HepG2 (cell line): ENCODE results near the gene NOC2L. TPM values are rescaled to one million over a fixed set of nuclear protein-coding genes. Genes with fewer than 3 reads are reported as not detected.

Experiments
- ATAC-seq: fragments of 200-7000 bp; cut with Tn5 transposase; 3 replicates; pipeline ENCODE4 v1.9.1; 2020; ENCODE audit warnings: mild to moderate bottlenecking, moderate library complexity
- BruUV-seq: library from RNA; stranded (reverse); fragments of 400-500 nt; replicated peaks from 2 replicates; lab custom pipeline; 2021; lab: Mats Ljungman, UMichigan
- CTCF ChIA-PET: fragments of 300-600 bp; formaldehyde crosslinking; extraction: SDS; loops from one replicate; lab custom pipeline; 2021; ENCODE audit warnings: low total read pairs, inconsistent platforms, low intra/inter-chr PET ratio; lab: Yijun Ruan, JAX
- POLR2A ChIA-PET: fragments of 350-600 bp; sonication (Branson Sonifier 250); formaldehyde crosslinking; loops from one replicate; lab custom pipeline; 2020; ENCODE audit warnings: antibody characterized with exemption, inconsistent platforms; lab: Yijun Ruan, JAX
- DNase-seq: peaks from one replicate; pipeline ENCODE4 v3.0.0-alpha.2; 2015; ENCODE audit warnings: low spot score
- FAIRE-seq: peaks from 3 replicates; lab custom pipeline; 2011; peaks lifted over from hg19 to GRCh38; lab: Jason Lieb, UNC
- H2AFZ ChIP-seq: one replicate; pipeline ENCODE4 v1.6.1; 2011; ENCODE audit warnings: low read length, inconsistent platforms
- H3K27ac ChIP-seq: fragments of 300-600 bp; 3 replicates; pipeline ENCODE4 v1.8.0; 2011; ENCODE audit warnings: mixed run types, mild to moderate bottlenecking, mixed read lengths, low read length, inconsistent platforms; ENCODE audit not compliant: insufficient read depth; ENCODE audit errors: extremely low read length
- H3K27me3 ChIP-seq, 2 experiments: fragments of 200-600 bp in 1 of 2; 2 replicates in 1 of 2; 3 replicates in 1 of 2; pipeline versions ENCODE4 v1.6.0 to v1.8.0; 2011; ENCODE audit warnings: low read length in 2 of 2, mild to moderate bottlenecking in 2 of 2, moderate library complexity in 2 of 2, inconsistent platforms in 1 of 2; ENCODE audit not compliant: insufficient read depth in 2 of 2, control insufficient read depth in 1 of 2
- H3K36me3 ChIP-seq, 2 experiments: fragments of 200-600 bp in 1 of 2; replicated peaks in 1 of 2; 2 replicates in 1 of 2; 3 replicates in 1 of 2; pipeline versions ENCODE4 v1.5.1 to v1.8.0; 2011; ENCODE audit warnings: low read length in 2 of 2, inconsistent platforms in 1 of 2; ENCODE audit not compliant: insufficient read depth in 2 of 2, control insufficient read depth in 1 of 2
- H3K4me1 ChIP-seq: 2 replicates; pipeline ENCODE4 v1.5.1; 2012; ENCODE audit warnings: low read length, inconsistent platforms; ENCODE audit not compliant: insufficient read depth
- H3K4me2 ChIP-seq: 2 replicates; pipeline ENCODE4 v1.6.0; 2011; ENCODE audit warnings: low read depth, low read length, inconsistent platforms
- H3K4me3 ChIP-seq, 3 experiments: fragments of 200-600 bp in 1 of 3; sonication (generic), shearing (Covaris generic) in 1 of 3; replicated peaks in 1 of 3; 2 replicates each; pipeline ENCODE4 v1.5.1; 2011 to 2016; ENCODE audit warnings: low read length in 3 of 3, inconsistent platforms in 2 of 3, low read depth in 2 of 3, mild to moderate bottlenecking in 2 of 3, control low read depth in 1 of 3, mixed read lengths in 1 of 3; ENCODE audit not compliant: insufficient read depth in 1 of 3
- H3K79me2 ChIP-seq: one replicate; pipeline ENCODE4 v1.6.1; 2011; ENCODE audit warnings: low read length, inconsistent platforms; ENCODE audit not compliant: insufficient read depth
- H3K9ac ChIP-seq: 2 replicates; pipeline ENCODE4 v1.6.0; 2011; ENCODE audit warnings: mild to moderate bottlenecking, low read depth, low read length, inconsistent platforms; ENCODE audit not compliant: insufficient read depth
- H3K9me3 ChIP-seq: 2 replicates; pipeline ENCODE4 v1.5.1; 2012; ENCODE audit warnings: mild to moderate bottlenecking, low read length
- H4K20me1 ChIP-seq: 2 replicates; pipeline ENCODE4 v1.6.0; 2011; ENCODE audit warnings: inconsistent platforms, mild to moderate bottlenecking, low read length, moderate library complexity; ENCODE audit not compliant: insufficient read depth
- AGO1 ChIP-seq: fragments of 200-400 bp; formaldehyde crosslinking; IDR thresholded peaks from 2 replicates; pipeline ENCODE4 v1.6.1; 2017; ENCODE audit warnings: mild to moderate bottlenecking, low read depth, low read length, moderate library complexity; ENCODE audit not compliant: poor library complexity, severe bottlenecking
- AGO2 ChIP-seq: fragments of 200-400 bp; formaldehyde crosslinking; optimal IDR thresholded peaks from 2 replicates; pipeline ENCODE3; 2017; ENCODE audit warnings: mild to moderate bottlenecking, low read depth, low read length, moderate library complexity
- DRAP1 ChIP-seq: IDR thresholded peaks from 2 replicates; pipeline ENCODE4 v1.6.1; 2016; ENCODE audit warnings: missing genetic modification reagents, missing compliant biosample characterization
- HIC2 ChIP-seq: sonication (generic); formaldehyde crosslinking; IDR thresholded peaks from 2 replicates; pipeline ENCODE4 v1.9.0; 2022; ENCODE audit warnings: low read depth, missing genetic modification reagents
- KDM1A ChIP-seq: IDR thresholded peaks from 2 replicates; pipeline ENCODE4 v1.6.1; 2016; ENCODE audit warnings: missing compliant biosample characterization
- MAF1 ChIP-seq: sonication (generic); formaldehyde crosslinking; IDR thresholded peaks from 2 replicates; pipeline ENCODE4 v1.5.0; 2020; ENCODE audit warnings: missing genetic modification reagents, borderline replicate concordance
- MTF2 ChIP-seq: sonication (generic); formaldehyde crosslinking; IDR thresholded peaks from 2 replicates; pipeline ENCODE4 v1.5.0; 2020; ENCODE audit warnings: missing genetic modification reagents, borderline replicate concordance
- NFIB ChIP-seq: sonication (generic); formaldehyde crosslinking; IDR thresholded peaks from 2 replicates; pipeline ENCODE4 v1.9.0; 2021; ENCODE audit warnings: missing genetic modification reagents, mild to moderate bottlenecking, borderline replicate concordance
- RBFOX2 ChIP-seq: fragments of 200-400 bp; formaldehyde crosslinking; IDR thresholded peaks from 2 replicates; pipeline ENCODE4 v1.6.1; 2017; ENCODE audit warnings: low read depth, mild to moderate bottlenecking, low read length
- SNAI1 ChIP-seq: sonication (generic); formaldehyde crosslinking; IDR thresholded peaks from 2 replicates; pipeline ENCODE4 v1.5.0; 2020; ENCODE audit warnings: mild to moderate bottlenecking, missing genetic modification reagents, borderline replicate concordance
- TAF15 ChIP-seq: fragments of 200-400 bp; formaldehyde crosslinking; IDR thresholded peaks from one replicate; pipeline ENCODE4 v1.6.1; 2018; ENCODE audit warnings: mild to moderate bottlenecking, low read depth, low read length; ENCODE audit not compliant: poor library complexity, severe bottlenecking
- ZBTB46 ChIP-seq: sonication (generic); formaldehyde crosslinking; IDR thresholded peaks from 2 replicates; pipeline ENCODE4 v1.4.0; 2020; ENCODE audit warnings: mild to moderate bottlenecking, missing genetic modification reagents, borderline replicate concordance
- WGBS: methylation state at CpG from one replicate; pipeline ENCODE4 v1.1.6; 2017; ENCODE audit warnings: low lambda C conversion rate; 5-methylcytosine and 5-hydroxymethylcytosine counted together
- in situ Hi-C: cut with HindIII; loops from 2 replicates; pipeline ENCODE4 v1.10.0; 2017; ENCODE audit warnings: low pct_unique_long_range_greater_than_20kb; ENCODE audit not compliant: extremely low pct_ligation_motif_present
- intact Hi-C: fragments of 100-400 bp; cut with micrococcal nuclease; formaldehyde crosslinking; loops from one replicate; pipeline ENCODE4 v1.10.0; 2022; ENCODE audit not compliant: unreplicated experiment
- polyA plus RNA-seq, 8 experiments: library from polyadenylated mRNA; depleted of rRNA in 3 of 8; stranded (reverse) in 7 of 8; unstranded in 1 of 8; fragments of >200 nt; fragmentation: Illumina TruSeq in 4 of 8; extraction: Trizol in 4 of 8; gene quantifications; 2 replicates each; pipeline versions ENCODE4 v1.2.1 to v1.2.3, GENCODE V29; 2011 to 2016; ENCODE audit warnings: low read depth in 4 of 8, missing spikeins in 1 of 8, mixed read lengths in 1 of 8; ENCODE audit not compliant: insufficient read depth in 1 of 8
- total RNA-seq, 5 experiments: library from RNA; depleted of rRNA; stranded (reverse); fragments of >200 nt; fragmentation: Illumina TruSeq; extraction: Trizol; gene quantifications; 2 replicates each; pipeline ENCODE4 v1.2.3, GENCODE V29; 2016; ENCODE audit warnings: low read depth in 1 of 5

Gene NOC2L
- total and polyA plus RNA-seq, 2 of the 13 experiments (the other 11 are each of a cell fraction or from before 2014, with no cell fraction given), result 32.0 to 103 TPM

- TF ChIP-seq RBFOX2 (peak; percentile 45), NFIB (no peak), DRAP1 (CRISPR knock-in tag) (no peak), MAF1 (CRISPR knock-in tag) (no peak), HIC2 (no peak), KDM1A (no peak), MTF2 (no peak), SNAI1 (CRISPR knock-in tag) (no peak), ZBTB46 (no peak), AGO2 (peak; percentile 45), AGO1 (no peak), TAF15 (no peak)
- no TSS peak for BruUV-seq
- Histone ChIP-seq H3K27ac (no peak overlapping the region), H3K27me3 (no peaks in the 10 kb centered on the region; a peak in 2 of 5 replicates), H3K4me1 (peaks cover 31% of the 10 kb centered on the region), H3K4me3 (no peak overlapping the region), H3K9me3 (no peaks in the 10 kb centered on the region), H3K4me2 (no peak overlapping the region), H4K20me1 (no peaks in the 10 kb centered on the region), H3K9ac (no peak overlapping the region), H3K36me3 (peaks cover 0 to 6% of the 10 kb centered on the region in 2 experiments; a peak in 1 of 5 replicates), H3K79me2 (peaks cover under 1% of the 10 kb centered on the region), H2AFZ (no peak overlapping the region)
- ChIA-PET POLR2A (no interaction called here), CTCF (no interaction called here)
- intact Hi-C loops (no loop called here), in situ Hi-C loops (no loop called here)
- no peak for DNase-seq
- FAIRE-seq, result no peak
- WGBS, result over 99% methylated on average over 20 of the region's 47 CpGs
- no peak for ATAC-seq
Observed at GRCh38 chr1:963746-964525, 4.9 kb upstream of the NOC2L start.
